ENCODE data around the gene COL9A3. TPM values are rescaled to one million over a fixed set of nuclear protein-coding genes. Genes with fewer than 3 reads are reported as not detected.

The COL9A3 gene
- total and polyA plus RNA-seq, 11 donors = 0.67 to 6.0 (median 2.0) TPM

GRCh38 chr20:62885046-62885895 is 68.4 kb downstream of the COL9A3 start:
- no peaks in the 10 kb centered on the region for H3K9me3 ChIP-seq
- H3K4me3 ChIP-seq = no peak overlapping the region
- H3K27ac ChIP-seq = no peak overlapping the region
- H3K27me3 ChIP-seq = no peaks in the 10 kb centered on the region
- TF ChIP-seq CTCF (IDR thresholded peaks at IDR 0.05) (no peak), POLR2A (IDR thresholded peaks at IDR 0.05) (no peak)
- 83 to 89% (median 88%) methylated on average over 20 of the region's 20 CpGs for WGBS, 4 donors
- H3K36me3 ChIP-seq = peaks cover 7 to 73% (median 57%) of the 10 kb centered on the region in 9 donors
- H3K4me1 ChIP-seq = peaks cover 0 to 11% (median 2%) of the 10 kb centered on the region in 12 donors
- ATAC-seq (no peak), DNase-seq (no peak)
- intact Hi-C loops (cut with DNase I) = no loop called here

GRCh38 chr20:62885896-62886708 is 69.3 kb downstream of the COL9A3 start:
- DNase-seq (no peak), ATAC-seq (no peak)
- Histone ChIP-seq H3K4me3 (no peak overlapping the region), H3K4me1 (peaks cover 0 to 11% (median 2%) of the 10 kb centered on the region in 12 donors), H3K27ac (peak overlapping the region in 1 of 12 donors; percentile 58), H3K27me3 (no peaks in the 10 kb centered on the region), H3K9me3 (no peaks in the 10 kb centered on the region), H3K36me3 (peaks cover 10 to 73% (median 57%) of the 10 kb centered on the region in 9 donors)
- TF ChIP-seq CTCF (IDR thresholded peaks at IDR 0.05) = no peak
- no peak for TF ChIP-seq POLR2A (IDR thresholded peaks at IDR 0.05)
- WGBS, 4 donors = 84 to 93% (median 88%) methylated on average over 16 to 23 of the region's 23 CpGs
- intact Hi-C loops (cut with DNase I) = no loop called here

- Histone ChIP-seq H3K4me1 (peaks cover 0 to 11% (median 2%) of the 10 kb centered on the region in 12 donors), H3K36me3 (peaks cover 10 to 73% (median 57%) of the 10 kb centered on the region in 9 donors), H3K27me3 (no peaks in the 10 kb centered on the region), H3K4me3 (no peak overlapping the region), H3K27ac (peak overlapping the region in 1 of 12 donors; percentile 58), H3K9me3 (no peaks in the 10 kb centered on the region)
- intact Hi-C loops (cut with DNase I) = no loop called here
- ATAC-seq (no peak), DNase-seq (no peak)
- no peak for TF ChIP-seq POLR2A (IDR thresholded peaks at IDR 0.05)
- no peak for TF ChIP-seq CTCF (IDR thresholded peaks at IDR 0.05)
- WGBS, 4 donors = 76 to 83% (median 81%) methylated on average over 5 to 7 of the region's 7 CpGs
These were observed 69.8 kb downstream of the COL9A3 start for GRCh38 chr20:62886709-62887058.
